Body of pancreas (tissue), 4 donors: ENCODE results near the gene ZNF785. TPM values are rescaled to one million over a fixed set of nuclear protein-coding genes. Genes with fewer than 3 reads are reported as not detected.
A peak's percentile ranks its signal among the peaks of the same experiment; 100 is the strongest.
"Not testable (repeated sequence)": the region's sequence is repeated elsewhere in the genome, so short reads cannot be mapped to it uniquely, and the experiment has no call there.

ENCODE experiments used
- ATAC-seq: fragments of 150-250 bp; one replicate; pipeline ENCODE4 v1.9.1; 2016
- DNase-seq, 4 donors: peaks; one replicate each; pipeline ENCODE4 v3.0.0-alpha.2; 2019
- H3K27ac ChIP-seq, 4 donors: fragments of 200-600 bp; sonication (generic); 1 replicate in 3 of 4; 2 replicates in 1 of 4; pipeline versions ENCODE4 v1.5.1 to v1.6.1; 2016 to 2019; ENCODE audit warnings: mild to moderate bottlenecking in 1 of 4, mixed read lengths in 1 of 4, moderate library complexity in 1 of 4
- H3K27me3 ChIP-seq, 2 donors: fragments of 200-600 bp; sonication (generic); one replicate each; pipeline ENCODE4 v1.6.0; 2016; ENCODE audit warnings: mild to moderate bottlenecking in 1 of 2
- H3K36me3 ChIP-seq, 2 donors: fragments of 200-600 bp; sonication (generic); replicated peaks in 1 of 2; 2 replicates each; pipeline ENCODE4 v1.5.1; 2016; ENCODE audit warnings: low read depth in 2 of 2; ENCODE audit not compliant: insufficient read depth in 1 of 2
- H3K4me1 ChIP-seq: fragments of 200-600 bp; sonication (generic); one replicate; pipeline ENCODE4 v1.6.0; 2016
- H3K4me3 ChIP-seq, 2 donors: fragments of 200-600 bp; sonication (generic); 1 replicate in 1 of 2; 2 replicates in 1 of 2; pipeline ENCODE4 v1.5.1; 2016 to 2019
- H3K9me3 ChIP-seq, 3 donors: fragments of 200-600 bp; sonication (generic); 1 replicate in 2 of 3; 2 replicates in 1 of 3; pipeline ENCODE4 v1.5.1; 2016
- POLR2A ChIP-seq, 3 donors: fragments of 450-650 bp; IDR thresholded peaks; one replicate each; pipeline ENCODE4 v1.6.1; 2016; ENCODE audit warnings: antibody characterized with exemption in 3 of 3, mild to moderate bottlenecking in 2 of 3
- WGBS, 2 donors: methylation state at CpG; one replicate each; pipeline ENCODE4 v1.1.5; 2017; 5-methylcytosine and 5-hydroxymethylcytosine counted together
- intact Hi-C: fragments of 100-400 bp; cut with DNase I; formaldehyde crosslinking; loops from one replicate; pipeline ENCODE4 v1.15.1; 2023
- total RNA-seq, 2 donors: library from RNA; depleted of rRNA; stranded (reverse); fragments of >200 nt; gene quantifications; one replicate each; pipeline ENCODE4 v1.1.0, GENCODE V29; 2016
- TF ChIP-seq, protein P1 (sequence below), 7 experiments: fragments of 450-650 bp in 4 of 7; fragments of 200-600 bp in 3 of 7; sonication (generic) in 3 of 7; IDR thresholded peaks; one replicate each; pipeline ENCODE4 v1.5.1; 2016 to 2019; ENCODE audit warnings: antibody characterized with exemption in 7 of 7

Gene ZNF785
- total RNA-seq, 2 donors from 2014 or later: 10.9 to 16.1 TPM

DNA sequence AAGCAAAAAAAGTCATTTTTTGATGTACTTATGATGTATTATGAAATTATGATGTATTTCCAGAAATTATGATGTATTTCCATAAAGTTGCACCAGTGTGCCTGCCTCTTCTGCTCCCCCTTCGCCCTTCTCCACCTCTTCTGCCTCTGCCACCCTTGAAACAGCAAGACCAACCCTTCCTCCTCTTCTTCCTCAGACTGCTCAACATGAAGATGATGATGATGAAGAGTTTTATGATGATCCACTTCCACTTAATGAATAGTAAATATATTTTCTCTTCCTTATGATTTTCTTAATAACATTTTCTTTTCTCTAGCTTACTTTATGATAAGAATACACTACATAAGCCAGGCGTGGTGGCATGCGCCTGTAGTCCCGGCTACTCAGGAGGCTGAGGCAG lies 7.4 kb upstream of the ZNF785 start:
- TF ChIP-seq POLR2A (IDR thresholded peaks at IDR 0.05): no peak
- TF ChIP-seq, protein P1, sequence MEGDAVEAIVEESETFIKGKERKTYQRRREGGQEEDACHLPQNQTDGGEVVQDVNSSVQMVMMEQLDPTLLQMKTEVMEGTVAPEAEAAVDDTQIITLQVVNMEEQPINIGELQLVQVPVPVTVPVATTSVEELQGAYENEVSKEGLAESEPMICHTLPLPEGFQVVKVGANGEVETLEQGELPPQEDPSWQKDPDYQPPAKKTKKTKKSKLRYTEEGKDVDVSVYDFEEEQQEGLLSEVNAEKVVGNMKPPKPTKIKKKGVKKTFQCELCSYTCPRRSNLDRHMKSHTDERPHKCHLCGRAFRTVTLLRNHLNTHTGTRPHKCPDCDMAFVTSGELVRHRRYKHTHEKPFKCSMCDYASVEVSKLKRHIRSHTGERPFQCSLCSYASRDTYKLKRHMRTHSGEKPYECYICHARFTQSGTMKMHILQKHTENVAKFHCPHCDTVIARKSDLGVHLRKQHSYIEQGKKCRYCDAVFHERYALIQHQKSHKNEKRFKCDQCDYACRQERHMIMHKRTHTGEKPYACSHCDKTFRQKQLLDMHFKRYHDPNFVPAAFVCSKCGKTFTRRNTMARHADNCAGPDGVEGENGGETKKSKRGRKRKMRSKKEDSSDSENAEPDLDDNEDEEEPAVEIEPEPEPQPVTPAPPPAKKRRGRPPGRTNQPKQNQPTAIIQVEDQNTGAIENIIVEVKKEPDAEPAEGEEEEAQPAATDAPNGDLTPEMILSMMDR (IDR thresholded peaks at IDR 0.05): no peak
- no peaks in the 10 kb centered on the region for H3K27me3 ChIP-seq
- H3K36me3 ChIP-seq: no peaks in the 10 kb centered on the region
- no peak overlapping the region for H3K27ac ChIP-seq
- H3K9me3 ChIP-seq: no peaks in the 10 kb centered on the region
- intact Hi-C loops: no loop called here
- H3K4me3 ChIP-seq: no peak overlapping the region
- ATAC-seq: no peak
- DNase-seq: no peak
- no peaks in the 10 kb centered on the region for H3K4me1 ChIP-seq
- WGBS, 2 donors: 85 to 92% methylated on average over 4 of the region's 4 CpGs

DNA sequence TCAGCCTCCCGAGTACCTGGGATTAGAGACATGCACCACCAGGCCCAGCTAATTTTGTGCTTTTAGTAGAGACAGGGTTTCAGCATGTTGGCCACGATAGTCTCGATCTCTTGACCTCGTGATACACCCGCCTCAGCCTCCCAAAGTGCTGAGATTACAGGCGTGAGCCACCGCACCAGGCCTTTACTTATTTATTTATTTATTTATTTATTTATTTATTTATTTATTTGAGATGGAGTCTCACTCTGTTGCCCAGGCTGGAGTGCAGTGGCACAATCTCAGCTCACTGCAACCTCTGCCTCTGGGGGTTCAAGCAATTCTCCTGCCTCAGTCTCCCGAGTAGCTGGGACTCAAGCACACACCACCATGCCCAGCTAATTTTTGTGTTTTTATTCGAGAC lies 5.4 kb upstream of the ZNF785 start:
- H3K4me1 ChIP-seq, H3K4me3 ChIP-seq, DNase-seq, H3K36me3 ChIP-seq, ATAC-seq, H3K27me3 ChIP-seq, H3K9me3 ChIP-seq, intact Hi-C loops, H3K27ac ChIP-seq: not testable (repeated sequence)
- 94 to 95% methylated on average over 9 of the region's 9 CpGs for WGBS, 2 donors

DNA sequence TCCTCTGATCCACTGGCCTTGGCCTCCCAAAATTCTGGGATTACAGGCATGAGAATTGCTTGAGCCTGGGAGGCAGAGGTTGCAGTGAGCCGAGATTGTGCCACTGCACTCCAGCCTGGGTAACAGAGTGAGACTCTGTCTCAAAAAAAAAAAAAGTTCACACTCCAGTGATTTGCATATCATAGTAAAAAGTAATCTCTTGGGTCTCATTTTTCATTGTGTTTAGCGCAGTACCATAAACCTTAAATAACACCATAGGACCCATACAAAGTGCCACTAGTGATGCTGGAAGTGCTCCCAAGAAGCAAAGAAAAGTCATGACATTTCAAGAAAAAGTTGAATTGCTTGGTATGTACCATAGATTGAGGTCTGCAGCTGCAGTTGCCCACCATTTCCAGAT lies 4.1 kb upstream of the ZNF785 start:
- ATAC-seq, H3K4me3 ChIP-seq, H3K27ac ChIP-seq, DNase-seq, H3K9me3 ChIP-seq, H3K27me3 ChIP-seq, H3K36me3 ChIP-seq, intact Hi-C loops: not testable (repeated sequence)
- 92 to 100% methylated on average over 2 of the region's 2 CpGs for WGBS, 2 donors
- H3K4me1 ChIP-seq: peaks cover 11% of the 10 kb centered on the region

DNA sequence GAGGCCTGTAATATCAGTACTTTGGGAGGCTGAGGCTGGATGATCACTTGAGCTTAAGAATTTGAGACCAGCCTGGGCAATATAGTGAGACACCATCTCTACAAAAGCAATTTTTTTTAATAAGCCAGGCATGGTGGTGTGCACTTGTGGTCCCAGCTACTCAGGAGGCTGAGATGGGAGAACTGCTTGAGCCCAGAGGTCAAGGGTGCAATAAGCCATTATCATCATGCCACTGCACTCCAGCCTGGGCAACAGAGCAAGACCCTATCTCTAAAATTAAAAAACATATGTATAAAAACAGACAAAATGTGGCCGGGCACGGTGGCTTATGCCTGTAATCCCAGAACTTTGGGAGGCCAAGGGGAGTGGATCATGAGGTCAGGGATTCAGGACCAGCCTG lies 3.2 kb upstream of the ZNF785 start:
- H3K4me3 ChIP-seq: no peak overlapping the region
- WGBS, 2 donors: 91 to 92% methylated on average over 2 of the region's 2 CpGs
- TF ChIP-seq, protein P1 (IDR thresholded peaks at IDR 0.05): no peak
- no peak for TF ChIP-seq POLR2A (IDR thresholded peaks at IDR 0.05)

DNA sequence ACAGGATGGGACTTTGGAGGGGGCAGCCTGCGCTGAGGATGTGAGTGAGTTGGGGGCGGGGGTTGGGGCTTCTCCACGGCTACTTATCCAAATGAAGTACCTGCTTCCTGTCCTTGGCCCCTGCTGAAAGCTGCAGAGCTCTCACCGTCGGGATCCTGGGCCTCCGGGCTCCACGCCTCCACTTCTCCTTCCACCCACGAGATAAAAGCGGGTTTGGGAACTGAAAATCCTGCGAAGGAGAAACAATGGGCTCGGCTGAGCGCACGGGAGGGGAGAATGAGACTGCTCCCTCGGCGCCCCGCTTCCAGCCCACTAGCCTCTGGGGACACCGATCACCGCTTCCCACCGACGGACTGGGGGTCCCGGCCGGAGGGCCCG lies 486 bp downstream of the ZNF785 start:
- no peaks in the 10 kb centered on the region for H3K27me3 ChIP-seq
- DNase-seq (no peak), ATAC-seq (no peak)
- TF ChIP-seq POLR2A (IDR thresholded peaks at IDR 0.05): no peak
- TF ChIP-seq, protein P1 (IDR thresholded peaks at IDR 0.05): no peak
- H3K4me3 ChIP-seq: peak overlapping the region; percentile 38 to 44
- intact Hi-C loops: no loop called here
- WGBS, 2 donors: 0% methylated on average over 6 to 15 of the region's 23 CpGs
- no peaks in the 10 kb centered on the region for H3K36me3 ChIP-seq
- H3K27ac ChIP-seq: peak overlapping the region; percentile 64 to 87 (median 82)
- H3K9me3 ChIP-seq: no peaks in the 10 kb centered on the region
- H3K4me1 ChIP-seq: peaks cover 25% of the 10 kb centered on the region

More for the DNA sequence above, 3.2 kb upstream of the ZNF785 start:
- no peaks in the 10 kb centered on the region for H3K27me3 ChIP-seq
- intact Hi-C loops: no loop called here
- no peaks in the 10 kb centered on the region for H3K36me3 ChIP-seq
- no peak for DNase-seq
- no peak overlapping the region for H3K27ac ChIP-seq
- no peaks in the 10 kb centered on the region for H3K9me3 ChIP-seq
- no peak for ATAC-seq
- H3K4me1 ChIP-seq: peaks cover 17% of the 10 kb centered on the region

DNA sequence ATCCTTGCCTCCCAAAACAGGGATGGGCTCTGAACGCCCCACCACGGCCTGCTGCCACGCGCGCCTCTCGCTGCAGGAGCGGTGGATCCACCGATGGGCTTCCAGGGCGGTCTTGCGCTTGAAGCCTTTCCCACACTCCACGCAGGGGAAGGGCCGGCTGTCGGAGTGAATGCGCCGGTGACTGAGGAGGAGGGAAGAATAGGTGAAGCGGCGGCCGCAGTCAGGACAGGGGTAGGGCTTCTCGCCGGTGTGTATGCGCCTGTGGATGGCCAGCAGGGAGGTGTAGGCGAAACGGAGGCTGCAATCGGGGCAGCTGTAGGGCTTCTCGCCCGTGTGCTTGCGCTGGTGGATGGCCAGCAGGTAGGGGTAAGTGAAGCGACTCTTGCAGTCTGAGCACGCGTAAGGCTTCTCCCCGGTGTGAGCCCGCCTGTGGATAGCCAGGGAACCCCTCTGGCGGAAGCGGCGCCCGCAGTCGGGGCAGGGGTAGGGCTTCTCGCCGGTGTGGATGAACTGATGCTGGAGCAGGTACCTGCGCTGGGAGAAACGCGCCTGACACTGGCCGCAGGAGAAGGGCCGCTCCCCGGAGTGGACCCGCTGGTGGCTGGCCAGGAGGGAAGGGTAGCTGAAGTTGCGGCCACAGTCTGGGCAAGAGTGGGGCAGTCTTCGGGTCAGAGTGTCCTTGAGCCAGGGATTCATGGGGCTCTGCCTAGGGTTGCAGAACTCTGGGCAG lies 2.7 kb downstream of the ZNF785 start:
- intact Hi-C loops: no loop called here
- WGBS, 2 donors: 88 to 94% methylated on average over 36 to 42 of the region's 48 CpGs
- no peaks in the 10 kb centered on the region for H3K9me3 ChIP-seq
- H3K4me3 ChIP-seq: no peak overlapping the region
- no peaks in the 10 kb centered on the region for H3K27me3 ChIP-seq
- no peak overlapping the region for H3K27ac ChIP-seq
- no peaks in the 10 kb centered on the region for H3K36me3 ChIP-seq
- no peak for TF ChIP-seq POLR2A (IDR thresholded peaks at IDR 0.05)
- TF ChIP-seq, protein P1 (IDR thresholded peaks at IDR 0.05): no peak
- ATAC-seq (no peak), DNase-seq (no peak)
- H3K4me1 ChIP-seq: peaks cover 25% of the 10 kb centered on the region
